ENCODE data around the gene NOC4L. TPM values are rescaled to one million over a fixed set of nuclear protein-coding genes. Genes with fewer than 3 reads are reported as not detected.

Gene NOC4L
- total RNA-seq, 1 donor from 2014 or later = 16.5 TPM

DNA sequence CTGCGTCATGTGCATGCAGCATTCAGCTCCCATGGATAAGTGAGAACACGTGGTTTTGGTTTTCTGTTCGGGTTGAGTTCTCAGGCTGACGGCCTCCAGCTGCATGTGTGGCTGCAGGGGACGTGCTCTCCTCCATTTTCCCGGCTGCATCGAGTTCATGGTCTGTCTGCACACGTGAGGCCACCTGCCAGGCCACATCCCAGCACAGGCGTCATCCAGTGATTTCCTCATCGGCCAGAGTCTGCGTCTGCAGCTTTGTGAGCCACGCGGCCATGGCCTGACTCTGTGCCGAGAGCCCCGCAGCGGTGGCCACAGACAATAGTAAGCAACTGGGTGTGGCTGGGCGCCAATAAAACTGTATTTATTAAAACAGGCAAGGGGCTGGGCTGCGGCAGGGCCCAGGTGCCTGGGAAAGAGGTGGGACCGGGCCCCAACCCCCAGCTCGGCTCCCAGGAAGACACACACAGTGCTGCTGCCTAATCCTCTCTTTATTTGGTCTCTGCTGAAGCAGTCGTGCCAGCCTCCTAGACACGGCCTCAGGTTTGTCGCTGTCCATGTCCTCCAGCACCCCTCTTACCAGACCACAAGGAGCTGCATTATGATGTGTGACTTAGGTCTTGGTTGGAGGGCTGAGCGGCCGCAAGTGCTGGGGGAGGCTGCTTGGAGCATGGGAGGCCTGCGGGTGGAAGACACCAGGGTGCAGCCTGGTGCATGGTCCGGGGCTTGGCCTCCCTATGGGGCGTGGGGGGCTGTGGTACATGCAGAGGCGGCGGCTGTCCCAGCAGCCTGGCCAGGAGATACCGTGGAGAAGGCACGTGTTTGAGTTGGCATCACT lies 52.0 kb downstream of the NOC4L start:
- Histone ChIP-seq H3K4me3 (ENCODE audit: insufficient read depth, low read depth, low read length) (no peak overlapping the region), H4K20me1 (ENCODE audit: insufficient read depth, low read length) (no peaks in the 10 kb centered on the region), H3K36me3 (ENCODE audit: insufficient read depth, low read length) (no peaks in the 10 kb centered on the region), H3K79me2 (ENCODE audit: insufficient read depth, low read length) (no peaks in the 10 kb centered on the region), H3K4me2 (ENCODE audit: low read length) (no peak overlapping the region), H2AFZ (ENCODE audit: low read depth, low read length) (no peak overlapping the region), H3K9ac (ENCODE audit: low read length) (no peak overlapping the region), H3K27ac (ENCODE audit: low read depth, low read length) (no peak overlapping the region), H3K27me3 (ENCODE audit: insufficient read depth, low read length) (peaks cover 4% of the 10 kb centered on the region), H3K4me1 (ENCODE audit: insufficient read depth, low read length) (no peaks in the 10 kb centered on the region), H3K9me3 (ENCODE audit: insufficient read depth, low read depth, low read length) (peaks cover 16% of the 10 kb centered on the region)
- Mint-ChIP-seq H3K9me3 (ENCODE audit: unreplicated experiment) (peaks cover 12% of the 10 kb centered on the region), H3K36me3 (ENCODE audit: low read depth, unreplicated experiment) (peaks cover 4% of the 10 kb centered on the region), H3K4me1 (ENCODE audit: low read depth, unreplicated experiment) (no peaks in the 10 kb centered on the region), H3K27me3 (ENCODE audit: low read depth, unreplicated experiment) (peaks cover 53% of the 10 kb centered on the region), H3K27ac (ENCODE audit: unreplicated experiment) (no peak overlapping the region), H3K4me3 (ENCODE audit: unreplicated experiment) (no peak overlapping the region)
- TF ChIP-seq EZH2 (IDR thresholded peaks at IDR 0.05; ENCODE audit: insufficient read depth, low read length) = no peak
- TF ChIP-seq, protein P1, sequence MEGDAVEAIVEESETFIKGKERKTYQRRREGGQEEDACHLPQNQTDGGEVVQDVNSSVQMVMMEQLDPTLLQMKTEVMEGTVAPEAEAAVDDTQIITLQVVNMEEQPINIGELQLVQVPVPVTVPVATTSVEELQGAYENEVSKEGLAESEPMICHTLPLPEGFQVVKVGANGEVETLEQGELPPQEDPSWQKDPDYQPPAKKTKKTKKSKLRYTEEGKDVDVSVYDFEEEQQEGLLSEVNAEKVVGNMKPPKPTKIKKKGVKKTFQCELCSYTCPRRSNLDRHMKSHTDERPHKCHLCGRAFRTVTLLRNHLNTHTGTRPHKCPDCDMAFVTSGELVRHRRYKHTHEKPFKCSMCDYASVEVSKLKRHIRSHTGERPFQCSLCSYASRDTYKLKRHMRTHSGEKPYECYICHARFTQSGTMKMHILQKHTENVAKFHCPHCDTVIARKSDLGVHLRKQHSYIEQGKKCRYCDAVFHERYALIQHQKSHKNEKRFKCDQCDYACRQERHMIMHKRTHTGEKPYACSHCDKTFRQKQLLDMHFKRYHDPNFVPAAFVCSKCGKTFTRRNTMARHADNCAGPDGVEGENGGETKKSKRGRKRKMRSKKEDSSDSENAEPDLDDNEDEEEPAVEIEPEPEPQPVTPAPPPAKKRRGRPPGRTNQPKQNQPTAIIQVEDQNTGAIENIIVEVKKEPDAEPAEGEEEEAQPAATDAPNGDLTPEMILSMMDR (IDR thresholded peaks at IDR 0.05; ENCODE audit: insufficient read depth, low read depth, low read length) = no peak
- FAIRE-seq (no peak), DNase-seq (ENCODE audit: low read depth) (peak; percentile 4)

DNA sequence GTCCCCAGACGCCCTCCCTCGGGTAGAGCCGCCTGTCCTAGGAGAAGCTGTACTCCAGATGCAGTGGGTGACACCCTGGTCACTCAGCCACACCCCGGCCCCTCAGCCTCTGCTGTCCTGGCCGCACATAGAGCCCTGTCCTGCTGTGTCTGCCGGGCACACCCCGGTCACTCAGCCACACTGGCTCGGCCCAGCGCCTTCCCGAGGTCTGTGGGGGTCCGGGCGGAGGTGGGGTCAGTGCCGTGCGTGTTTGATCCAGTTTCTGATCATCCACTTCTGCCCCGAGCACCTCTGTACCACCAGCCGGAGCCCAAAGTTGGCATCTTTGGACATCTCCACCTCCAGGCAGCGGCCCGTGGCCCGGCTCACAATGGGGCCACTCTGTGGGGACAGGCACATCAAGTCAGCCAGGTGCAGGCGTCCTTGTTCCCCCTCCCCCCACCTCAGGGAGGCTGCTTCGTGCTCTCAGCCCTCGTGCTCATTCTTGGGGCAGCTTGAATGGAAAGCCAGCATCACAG lies 52.7 kb downstream of the NOC4L start:
- Mint-ChIP-seq H3K27me3 (ENCODE audit: low read depth, unreplicated experiment) (peaks cover 52% of the 10 kb centered on the region), H3K4me1 (ENCODE audit: low read depth, unreplicated experiment) (no peaks in the 10 kb centered on the region), H3K4me3 (ENCODE audit: unreplicated experiment) (no peak overlapping the region), H3K27ac (ENCODE audit: unreplicated experiment) (no peak overlapping the region), H3K9me3 (ENCODE audit: unreplicated experiment) (peaks cover 12% of the 10 kb centered on the region), H3K36me3 (ENCODE audit: low read depth, unreplicated experiment) (peaks cover 4% of the 10 kb centered on the region)
- Histone ChIP-seq H3K9me3 (ENCODE audit: insufficient read depth, low read depth, low read length) (peaks cover 16% of the 10 kb centered on the region), H3K4me2 (ENCODE audit: low read length) (no peak overlapping the region), H2AFZ (ENCODE audit: low read depth, low read length) (no peak overlapping the region), H3K27ac (ENCODE audit: low read depth, low read length) (no peak overlapping the region), H3K27me3 (ENCODE audit: insufficient read depth, low read length) (peaks cover 4% of the 10 kb centered on the region), H3K9ac (ENCODE audit: low read length) (no peak overlapping the region), H3K79me2 (ENCODE audit: insufficient read depth, low read length) (no peaks in the 10 kb centered on the region), H3K4me3 (ENCODE audit: insufficient read depth, low read depth, low read length) (no peak overlapping the region), H3K4me1 (ENCODE audit: insufficient read depth, low read length) (no peaks in the 10 kb centered on the region), H3K36me3 (ENCODE audit: insufficient read depth, low read length) (no peaks in the 10 kb centered on the region), H4K20me1 (ENCODE audit: insufficient read depth, low read length) (no peaks in the 10 kb centered on the region)
- DNase-seq (ENCODE audit: low read depth) (no peak), FAIRE-seq (no peak)
- TF ChIP-seq, protein P1 (IDR thresholded peaks at IDR 0.05; ENCODE audit: insufficient read depth, low read depth, low read length) = no peak
- TF ChIP-seq EZH2 (IDR thresholded peaks at IDR 0.05; ENCODE audit: insufficient read depth, low read length) = no peak
